H9 (cell line): ENCODE measurements around the gene PDE6H. TPM values are rescaled to one million over a fixed set of nuclear protein-coding genes. Genes with fewer than 3 reads are reported as not detected.

ENCODE experiments used
- DNase-seq: peaks from one replicate; pipeline ENCODE4 v3.0.0-alpha.2; 2017
- H2AFZ ChIP-seq: one replicate; pipeline ENCODE4 v1.6.1; 2013; ENCODE audit warnings: mild to moderate bottlenecking, low read length, control low read depth, moderate library complexity
- H2AK5ac ChIP-seq: 2 replicates; pipeline ENCODE4 v1.6.1; 2013; ENCODE audit warnings: low read length, control low read depth, mixed read lengths; ENCODE audit not compliant: insufficient read length
- H2BK120ac ChIP-seq: one replicate; pipeline ENCODE4 v1.6.1; 2013; ENCODE audit warnings: low read depth, mild to moderate bottlenecking, low read length, control low read depth, inconsistent platforms; ENCODE audit not compliant: poor library complexity, severe bottlenecking
- H2BK12ac ChIP-seq: 2 replicates; pipeline ENCODE4 v1.6.1; 2013; ENCODE audit warnings: low read length, control low read depth, mixed read lengths, low read depth; ENCODE audit not compliant: insufficient read length
- H2BK15ac ChIP-seq: 2 replicates; pipeline ENCODE4 v1.6.1; 2013; ENCODE audit warnings: low read depth, low read length, control low read depth
- H2BK20ac ChIP-seq: one replicate; pipeline ENCODE4 v1.6.1; 2013; ENCODE audit warnings: low read depth, mild to moderate bottlenecking, low read length, control low read depth, inconsistent platforms; ENCODE audit not compliant: poor library complexity, severe bottlenecking
- H2BK5ac ChIP-seq: 2 replicates; pipeline ENCODE4 v1.6.1; 2013; ENCODE audit warnings: low read length, control low read depth, mixed read lengths; ENCODE audit not compliant: insufficient read length
- H3K14ac ChIP-seq: 2 replicates; pipeline ENCODE4 v1.6.1; 2013; ENCODE audit warnings: low read length, control low read depth; ENCODE audit not compliant: insufficient read depth
- H3K18ac ChIP-seq: 2 replicates; pipeline ENCODE4 v1.6.1; 2013; ENCODE audit warnings: low read depth, mild to moderate bottlenecking, mixed read lengths, low read length, control low read depth; ENCODE audit not compliant: insufficient read length
- H3K23ac ChIP-seq: 2 replicates; pipeline ENCODE4 v1.6.1; 2013; ENCODE audit warnings: low read length, control low read depth, mixed read lengths, low read depth; ENCODE audit not compliant: insufficient read length
- H3K23me2 ChIP-seq: 2 replicates; pipeline ENCODE4 v1.6.1; 2013; ENCODE audit warnings: low read depth, mild to moderate bottlenecking, mixed read lengths, low read length, control low read depth; ENCODE audit not compliant: insufficient read length, poor library complexity, severe bottlenecking
- H3K27ac ChIP-seq: 2 replicates; pipeline ENCODE4 v1.5.1; 2013; ENCODE audit warnings: low read length, control low read depth, mixed read lengths, low read depth; ENCODE audit not compliant: insufficient read length
- H3K27me3 ChIP-seq: 2 replicates; pipeline ENCODE4 v1.6.1; 2013; ENCODE audit warnings: low read length, control low read depth, inconsistent platforms; ENCODE audit not compliant: insufficient read depth
- H3K4ac ChIP-seq: 2 replicates; pipeline ENCODE4 v1.6.1; 2013; ENCODE audit warnings: low read depth, mild to moderate bottlenecking, control low read depth, inconsistent platforms, low read length, moderate library complexity
- H3K4me1 ChIP-seq: 2 replicates; pipeline ENCODE4 v1.6.1; 2013; ENCODE audit warnings: low read length, control low read depth, inconsistent platforms; ENCODE audit not compliant: insufficient read depth
- H3K4me2 ChIP-seq: 2 replicates; pipeline ENCODE4 v1.6.1; 2013; ENCODE audit warnings: low read length, control low read depth, mixed read lengths; ENCODE audit not compliant: insufficient read length, insufficient read depth
- H3K56ac ChIP-seq: 2 replicates; pipeline ENCODE4 v1.6.1; 2013; ENCODE audit warnings: low read depth, mild to moderate bottlenecking, mixed read lengths, low read length, control low read depth; ENCODE audit not compliant: insufficient read length
- H3K79me1 ChIP-seq: 2 replicates; pipeline ENCODE4 v1.6.1; 2013; ENCODE audit warnings: low read depth, mild to moderate bottlenecking, moderate library complexity, low read length, control low read depth, inconsistent platforms; ENCODE audit not compliant: insufficient read depth, poor library complexity, severe bottlenecking
- H3K79me2 ChIP-seq: 2 replicates; pipeline ENCODE4 v1.6.1; 2013; ENCODE audit warnings: low read length, control low read depth, inconsistent platforms; ENCODE audit not compliant: insufficient read depth
- H3K9ac ChIP-seq: 2 replicates; pipeline ENCODE4 v1.6.1; 2013; ENCODE audit warnings: low read length, control low read depth, mixed read lengths; ENCODE audit not compliant: insufficient read length; ENCODE audit errors: extremely low read depth
- H3K9me3 ChIP-seq: one replicate; pipeline ENCODE4 v1.6.1; 2013; ENCODE audit warnings: low read depth, low read length, inconsistent platforms; ENCODE audit not compliant: control insufficient read depth
- H3T11ph ChIP-seq: one replicate; pipeline ENCODE4 v1.6.1; 2013; ENCODE audit warnings: mild to moderate bottlenecking, low read length, control low read depth, inconsistent platforms
- H4K20me1 ChIP-seq: one replicate; pipeline ENCODE4 v1.6.1; 2013; ENCODE audit not compliant: control insufficient read depth, insufficient read length, insufficient read depth
- H4K5ac ChIP-seq: 2 replicates; pipeline ENCODE4 v1.6.1; 2013; ENCODE audit warnings: low read depth, mild to moderate bottlenecking, mixed read lengths, low read length, control low read depth; ENCODE audit not compliant: insufficient read length
- H4K8ac ChIP-seq: replicated peaks from 2 replicates; pipeline ENCODE4 v1.6.1; 2013; ENCODE audit warnings: low read length, control low read depth, mixed read lengths, low read depth; ENCODE audit not compliant: insufficient read length
- H4K91ac ChIP-seq: 2 replicates; pipeline ENCODE4 v1.6.1; 2013; ENCODE audit warnings: low read depth, mild to moderate bottlenecking, moderate library complexity, mixed read lengths, low read length, control low read depth; ENCODE audit not compliant: insufficient read length
- H3K27ac Mint-ChIP-seq, 3 experiments: 2 replicates in 2 of 3; 3 replicates in 1 of 3; pipeline ENCODE4 v1.8.0; 2020 to 2021; ENCODE audit warnings: mixed read lengths in 3 of 3, mild to moderate bottlenecking in 1 of 3, moderate library complexity in 1 of 3
- H3K27me3 Mint-ChIP-seq: 2 replicates; pipeline ENCODE4 v1.8.0; 2021; ENCODE audit warnings: low read depth, mild to moderate bottlenecking, moderate library complexity, mixed read lengths
- H3K36me3 Mint-ChIP-seq, 3 experiments: 2 replicates in 2 of 3; 3 replicates in 1 of 3; pipeline ENCODE4 v1.8.0; 2020 to 2021; ENCODE audit warnings: low read depth in 3 of 3, mixed read lengths in 3 of 3; ENCODE audit not compliant: insufficient read depth in 1 of 3
- H3K4me1 Mint-ChIP-seq, 2 experiments: 2 replicates each; pipeline ENCODE4 v1.8.0; 2020; ENCODE audit warnings: mixed read lengths in 2 of 2
- H3K4me3 Mint-ChIP-seq, 2 experiments: 2 replicates in 1 of 2; 3 replicates in 1 of 2; pipeline ENCODE4 v1.8.0; 2020 to 2021; ENCODE audit warnings: mild to moderate bottlenecking in 2 of 2, mixed read lengths in 2 of 2, moderate library complexity in 1 of 2
- H3K9me3 Mint-ChIP-seq, 2 experiments: 2 replicates in 1 of 2; 3 replicates in 1 of 2; pipeline ENCODE4 v1.8.0; 2020; ENCODE audit warnings: mild to moderate bottlenecking in 2 of 2, mixed read lengths in 2 of 2, moderate library complexity in 1 of 2
- CTCF ChIP-seq: fragments of 200-600 bp; sonication (generic); conservative IDR thresholded peaks from 3 replicates; pipeline ENCODE4 v1.8.0; 2021; ENCODE audit warnings: antibody characterized with exemption, mild to moderate bottlenecking
- WGBS: extraction: QIAGEN DNeasy Blood & Tissue Kit; methylation state at CpG from one replicate; pipeline ENCODE4 v1.1.7; 2013; ENCODE audit warnings: missing lambda C conversion rate, low lambda C conversion rate, mixed read lengths; ENCODE audit not compliant: insufficient read length; ENCODE audit errors: extremely low coverage; 5-methylcytosine and 5-hydroxymethylcytosine counted together
- total RNA-seq: library from RNA; stranded (reverse); gene quantifications from 2 replicates; pipeline ENCODE4 v1.2.1, GENCODE V29; 2021

Gene PDE6H
- total RNA-seq, 1 experiment from 2014 or later: not detected

DNA sequence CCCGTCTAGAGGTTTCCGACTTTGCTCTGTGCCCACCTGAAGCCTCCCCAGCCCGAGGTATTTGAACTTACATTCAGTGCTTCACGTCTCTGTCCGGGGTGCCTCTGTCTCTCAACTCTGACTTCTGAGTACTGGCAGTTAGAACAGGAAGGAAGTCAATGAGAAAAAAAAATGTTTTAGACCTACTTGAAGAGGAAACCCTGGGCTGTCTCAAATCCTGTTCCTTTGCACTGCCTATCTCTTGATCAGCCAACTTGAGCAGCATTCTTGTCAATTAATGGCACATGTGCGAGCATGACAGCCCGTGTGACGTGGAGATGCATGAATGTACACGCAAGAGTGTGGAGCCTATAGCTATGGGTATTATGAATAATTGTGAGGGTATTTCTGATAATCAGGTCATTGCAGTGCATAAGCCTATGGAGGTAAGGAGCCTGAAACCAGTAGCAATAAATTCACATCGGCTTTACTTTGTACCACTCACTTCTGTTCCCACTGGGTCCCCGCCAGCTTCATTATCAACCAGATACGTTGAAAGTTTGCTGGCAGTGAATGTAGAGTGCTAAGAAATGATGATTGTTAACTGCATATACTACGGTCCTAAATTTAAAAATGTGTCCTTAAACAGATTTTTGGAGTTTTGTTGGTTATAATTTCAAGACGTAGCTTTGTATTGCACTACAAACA, 11.2 kb upstream of the PDE6H start, which contains the start of gene ARHGDIB:
Gene ARHGDIB, minus strand, starts transcription at position 136 of the 687 bp plus-strand sequence. CDS start 10,889 bp downstream, outside the sequence.
- Histone ChIP-seq H4K91ac (no peak within 1 kb of the TSS), H3K4me1 (peaks cover 3% of the 10 kb centered on the region), H2AFZ (peak within 1 kb of the TSS; percentile 65), H3K56ac (no peak within 1 kb of the TSS), H3K4ac (no peak within 1 kb of the TSS), H4K5ac (no peak within 1 kb of the TSS), H2BK5ac (no peak within 1 kb of the TSS), H2BK15ac (no peak within 1 kb of the TSS), H2AK5ac (no peak within 1 kb of the TSS), H2BK120ac (no peak within 1 kb of the TSS), H3K79me1 (no peaks in the 10 kb centered on the region), H3K9ac (no peak within 1 kb of the TSS), H3K14ac (no peak within 1 kb of the TSS), H3K27ac (no peak within 1 kb of the TSS), H3K79me2 (no peaks in the 10 kb centered on the region), H3K4me2 (no peak within 1 kb of the TSS), H3K23ac (no peak within 1 kb of the TSS), H3K9me3 (no peaks in the 10 kb centered on the region), H3T11ph (no peak within 1 kb of the TSS), H4K20me1 (no peaks in the 10 kb centered on the region), H3K23me2 (no peaks in the 10 kb centered on the region), H4K8ac (no peak within 1 kb of the TSS), H2BK20ac (no peak within 1 kb of the TSS), H3K18ac (no peak within 1 kb of the TSS), H2BK12ac (no peak within 1 kb of the TSS), H3K27me3 (no peaks in the 10 kb centered on the region)
- H3K27ac Mint-ChIP-seq: peak within 1 kb of the TSS in 2 of 3 experiments; percentile 68 to 74; a peak in 4 of 7 replicates
- H3K4me3 Mint-ChIP-seq: no peak within 1 kb of the TSS; a peak in 2 of 5 replicates
- H3K4me1 Mint-ChIP-seq: peaks cover 12 to 13% of the 10 kb centered on the region in 2 experiments
- H3K36me3 Mint-ChIP-seq: no peaks in the 10 kb centered on the region
- no peak for DNase-seq
- TF ChIP-seq CTCF: no peak
- no peaks in the 10 kb centered on the region for H3K27me3 Mint-ChIP-seq
- WGBS: no CpG with 5 or more reads among the region's 14 CpGs
- no peaks in the 10 kb centered on the region for H3K9me3 Mint-ChIP-seq
